GM04504 (cell line): ENCODE measurements around the gene CLMP.
A peak's percentile ranks its signal among the peaks of the same experiment; 100 is the strongest.

ENCODE experiments used
- DNase-seq: peaks from one replicate; pipeline ENCODE4 v3.0.0-alpha.2; 2012; ENCODE audit warnings: low read depth

The CLMP gene

GRCh38 chr11:123188508-123189165 is 6.4 kb downstream of the CLMP start:
- no peak for DNase-seq

- no peak for DNase-seq
These were observed 7.2 kb downstream of the CLMP start for GRCh38 chr11:123187665-123188507.

GRCh38 chr11:123187248-123187647 is 7.8 kb downstream of the CLMP start:
- no peak for DNase-seq

DNA sequence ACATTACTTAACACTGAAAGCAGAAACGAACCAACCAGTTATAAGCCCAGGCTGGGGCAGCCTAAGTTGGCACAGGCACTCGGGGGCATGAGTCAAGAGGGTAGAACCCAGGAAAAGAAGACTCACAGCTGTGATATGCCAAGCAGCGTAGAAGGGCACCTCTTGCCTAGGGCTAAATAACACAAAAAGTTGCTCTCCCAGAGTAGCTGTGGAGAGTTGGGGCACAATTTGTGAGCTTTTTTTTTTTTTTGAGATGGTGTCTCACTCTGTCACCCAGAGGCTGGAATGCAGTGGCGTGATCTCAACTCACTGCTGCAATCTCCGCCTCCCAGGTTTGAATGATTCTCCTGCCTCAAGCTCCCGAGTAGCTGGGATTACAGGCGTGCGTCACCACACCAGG is 8.8 kb downstream of the CLMP start:
- DNase-seq, result no peak

- no peak for DNase-seq
These were observed 9.7 kb downstream of the CLMP start for GRCh38 chr11:123185326-123185725.

DNA sequence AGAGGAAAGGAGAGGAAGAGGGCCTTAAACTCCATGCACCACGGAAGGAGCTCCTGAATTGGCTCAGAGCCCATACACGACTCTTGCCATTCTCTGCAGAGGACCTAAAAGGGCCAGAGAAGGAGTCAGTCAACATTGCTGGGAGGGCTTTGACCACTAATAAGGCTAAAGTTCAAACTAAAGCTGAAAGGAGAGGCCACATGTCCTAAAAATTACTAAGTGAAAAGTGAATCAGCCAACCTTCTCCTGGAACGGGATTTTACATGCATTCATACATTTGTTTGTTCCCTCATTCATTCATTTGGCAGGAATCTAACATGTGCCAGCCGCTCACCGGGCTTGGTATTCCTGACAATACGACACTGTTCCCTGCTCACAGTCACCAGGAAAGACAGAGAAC is 10.5 kb downstream of the CLMP start:
- DNase-seq, result no peak

- DNase-seq, result no peak
These were observed 11.5 kb downstream of the CLMP start for GRCh38 chr11:123183391-123184099.

DNA sequence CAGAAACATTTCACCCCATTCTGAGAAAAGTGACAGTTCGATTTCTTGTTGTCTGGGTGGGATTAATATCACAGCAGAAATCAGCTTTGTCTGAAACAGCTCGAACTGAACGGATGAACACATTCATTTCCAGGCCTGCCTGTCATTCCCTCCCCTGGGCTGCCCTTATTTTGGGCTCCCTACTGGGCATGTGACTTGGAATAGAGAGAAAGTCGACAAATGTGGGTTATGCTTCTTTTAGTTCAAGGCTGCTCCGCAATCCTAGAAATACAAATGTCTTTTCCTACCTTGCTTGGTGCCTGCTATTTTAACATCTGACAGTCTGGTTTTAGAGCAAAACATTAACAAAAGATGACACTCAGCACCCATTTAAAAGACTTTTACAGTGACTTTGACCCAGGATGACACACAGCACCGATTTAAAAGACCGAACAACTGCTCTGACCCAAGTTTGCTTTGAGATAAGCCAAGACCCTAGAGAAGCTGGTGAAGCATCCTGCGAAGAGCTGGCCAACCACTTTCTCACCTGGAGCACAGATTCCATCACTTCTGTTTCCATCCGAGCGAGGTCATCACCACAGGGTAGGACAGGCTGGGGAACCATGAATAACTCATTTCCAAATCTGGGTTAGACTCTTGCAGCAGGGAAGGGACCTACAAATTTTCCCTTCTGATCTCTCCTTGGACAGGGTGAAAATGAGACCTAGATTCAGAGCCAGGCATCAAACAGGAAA is 13.1 kb downstream of the CLMP start:
- no peak for DNase-seq

DNA sequence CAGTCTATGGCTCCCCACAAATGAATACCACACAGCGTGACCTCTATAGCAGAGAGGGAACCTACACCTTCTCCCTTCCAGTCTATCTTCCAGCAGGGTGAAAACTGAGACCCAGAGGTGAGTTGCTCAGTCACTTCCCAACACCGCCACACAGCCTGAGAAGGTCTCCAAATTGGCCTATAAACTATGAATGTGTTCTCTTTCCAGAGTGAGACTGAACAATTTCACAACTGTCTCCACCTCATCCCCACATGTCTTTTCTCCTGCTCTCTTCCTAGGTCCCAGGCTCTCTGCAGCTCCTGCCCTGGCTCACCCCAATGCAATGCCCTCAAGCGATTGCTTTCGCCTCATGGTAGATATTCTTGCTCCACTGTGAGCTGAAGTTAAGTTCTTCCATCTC is 14.0 kb downstream of the CLMP start:
- DNase-seq, result no peak

DNA sequence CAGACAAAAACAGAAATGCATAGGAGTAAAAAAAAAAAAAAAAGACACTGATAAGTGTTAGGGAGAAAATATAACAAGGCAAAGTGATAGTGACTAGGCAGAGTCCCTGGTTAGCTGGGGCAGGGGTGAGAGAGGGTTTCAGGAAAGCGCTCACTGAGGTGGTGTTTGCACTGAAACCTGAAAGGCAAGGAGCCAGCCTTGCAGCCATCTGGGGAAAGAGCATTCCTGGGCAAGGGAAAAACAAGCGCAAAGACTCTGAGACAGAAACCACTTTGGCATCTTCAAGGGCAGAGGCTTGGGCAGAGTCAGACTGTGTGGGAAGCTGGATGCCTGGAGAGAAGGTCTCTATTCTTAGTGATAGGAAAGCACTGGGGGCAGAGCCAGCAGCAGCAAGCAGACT is 14.5 kb downstream of the CLMP start:
- no peak for DNase-seq

GRCh38 chr11:123180166-123180565 is 14.9 kb downstream of the CLMP start:
- no peak for DNase-seq

DNA sequence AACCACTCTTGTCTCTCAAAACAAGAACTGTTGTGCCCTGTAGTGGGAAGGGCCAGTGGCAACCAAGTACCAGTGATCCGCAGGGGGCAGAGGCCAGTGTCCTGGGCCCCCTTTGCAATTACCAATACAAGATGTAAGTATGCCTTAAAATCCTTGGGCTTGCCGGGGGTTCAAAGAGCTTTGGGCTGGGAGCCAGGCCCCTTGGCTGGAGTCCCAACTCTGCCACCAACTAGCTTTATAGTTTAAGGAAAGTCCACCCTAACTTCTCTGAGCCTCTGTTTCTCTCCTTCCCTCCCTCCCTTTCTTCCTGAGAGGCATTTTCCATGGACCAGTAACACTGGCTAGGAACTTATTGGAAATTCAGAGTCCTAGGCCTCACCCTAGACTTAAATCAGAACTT is 15.5 kb downstream of the CLMP start:
- DNase-seq, result no peak

DNA sequence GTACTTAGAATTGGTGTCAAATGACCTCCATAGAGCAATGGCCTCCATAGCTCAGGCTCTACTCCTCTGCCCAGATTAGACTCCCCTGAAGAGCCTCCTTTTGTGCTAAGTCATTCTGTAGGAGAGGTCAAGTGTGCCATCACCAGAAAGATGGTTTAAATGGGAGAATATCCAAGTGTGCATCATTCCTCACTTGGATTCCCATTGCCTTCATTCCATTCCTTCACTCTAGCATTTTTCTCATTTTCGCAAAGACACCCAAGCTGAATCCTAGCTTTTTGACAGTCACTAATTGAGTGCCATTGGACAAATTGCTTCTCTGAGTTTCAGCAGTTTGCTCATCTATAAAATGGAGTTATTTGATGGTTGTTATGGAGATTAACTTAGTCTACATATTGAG is 16.9 kb downstream of the CLMP start:
- DNase-seq, result no peak

GRCh38 chr11:123176785-123177184 is 18.3 kb downstream of the CLMP start:
- no peak for DNase-seq

DNA sequence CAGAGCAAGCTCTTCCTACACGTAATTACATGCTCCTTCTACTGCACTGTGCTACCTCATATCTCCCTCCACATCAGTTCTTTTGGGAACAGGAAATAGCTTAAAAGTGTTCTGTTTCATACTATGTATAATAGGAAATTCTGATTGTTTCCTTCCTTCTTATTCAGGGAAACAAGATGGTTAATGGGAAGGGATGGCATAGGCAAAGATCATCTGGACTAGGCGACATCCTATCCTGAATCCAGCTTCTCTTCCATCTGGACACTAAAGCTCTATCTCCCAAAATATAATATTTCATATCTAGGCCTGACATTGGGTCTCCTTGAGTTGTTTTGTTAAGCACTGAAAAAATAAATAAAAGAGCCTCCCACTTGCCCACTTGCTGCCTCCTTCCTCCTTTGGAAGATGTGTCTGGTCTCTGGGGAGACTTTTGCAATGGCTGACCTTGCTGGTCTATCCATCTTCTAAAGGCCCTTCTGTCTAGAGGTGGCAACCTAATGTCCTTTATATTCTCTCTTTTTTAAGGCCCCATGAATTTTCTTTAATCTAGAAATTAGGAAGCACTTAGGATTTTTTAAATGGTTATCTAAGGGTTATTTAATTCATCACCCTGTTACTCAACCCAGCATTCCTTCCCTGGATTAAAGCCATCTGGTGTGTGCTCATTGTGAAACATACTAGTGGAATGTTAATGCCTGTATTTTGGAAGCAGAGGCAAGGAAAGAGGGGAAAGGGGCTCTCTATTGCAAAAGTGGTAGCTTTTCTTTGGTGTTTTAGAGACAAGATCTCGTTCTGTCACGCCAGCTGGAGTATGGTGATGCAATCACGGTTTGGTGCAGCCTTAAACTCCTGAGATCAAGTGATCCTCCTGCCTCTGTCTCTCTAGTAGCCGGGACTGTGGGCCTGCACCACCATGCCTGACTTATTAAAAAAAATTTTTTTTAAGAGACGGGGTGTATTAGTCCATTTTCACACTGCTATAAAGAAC is 20.6 kb downstream of the CLMP start:
- peak; percentile 98 for DNase-seq

DNA sequence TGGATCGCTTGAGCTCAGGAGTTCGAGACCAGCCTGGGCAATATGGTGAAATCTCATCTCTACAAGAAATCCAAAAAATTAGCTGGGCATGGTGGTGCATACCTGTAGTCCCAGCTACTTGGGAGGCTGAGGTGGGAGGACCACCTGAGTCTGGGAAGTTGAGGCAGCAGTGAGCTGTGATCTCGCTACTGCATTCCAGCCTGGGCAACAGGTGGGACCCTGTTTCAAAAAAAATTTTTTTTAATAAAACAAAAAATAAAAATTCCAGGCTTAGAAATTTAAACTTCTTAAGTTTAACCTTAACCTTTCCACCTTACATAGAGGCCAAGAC is 21.2 kb downstream of the CLMP start:
- no peak for DNase-seq

DNA sequence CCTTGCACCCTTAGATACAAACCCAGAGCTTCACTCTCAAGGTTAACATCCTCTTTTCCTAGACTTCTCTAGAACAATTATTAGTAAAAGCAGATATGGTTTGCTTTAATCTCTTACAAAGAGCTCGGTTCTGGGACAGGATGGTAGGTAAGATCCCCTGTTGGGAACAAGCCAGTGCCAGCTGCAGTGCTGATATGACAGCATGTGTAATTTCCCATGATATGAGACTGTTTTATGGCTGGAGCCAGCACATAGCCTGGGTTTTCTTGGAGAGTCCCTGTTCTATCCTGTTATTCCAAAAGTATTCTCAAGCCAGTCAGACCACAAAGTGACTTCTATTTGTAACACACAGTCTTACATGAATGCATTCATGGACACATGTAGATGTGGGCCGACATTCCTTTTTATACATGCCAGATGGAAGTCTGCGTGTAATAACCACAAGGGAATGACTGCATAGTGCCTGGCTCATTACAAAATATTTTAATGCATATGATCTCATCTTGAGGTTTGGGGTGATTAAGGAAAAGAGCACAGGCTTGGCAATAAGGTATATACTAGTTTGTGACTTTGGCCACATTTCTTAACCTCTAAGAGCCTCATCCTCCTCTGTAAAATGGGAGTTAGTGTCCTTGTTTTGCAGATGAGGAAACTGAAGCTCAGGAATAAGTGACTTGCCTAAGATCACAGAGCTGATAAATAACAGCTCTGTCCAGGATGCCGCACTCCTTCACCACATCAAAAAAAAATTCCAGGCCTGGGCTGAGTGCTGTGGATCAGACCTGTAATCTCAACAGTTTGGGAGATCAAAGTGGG is 21.8 kb downstream of the CLMP start:
- DNase-seq, result peak; percentile 94

GRCh38 chr11:123170929-123171328 is 24.1 kb downstream of the CLMP start:
- no peak for DNase-seq

- no peak for DNase-seq
These were observed 25.2 kb downstream of the CLMP start for GRCh38 chr11:123169821-123170220.

- no peak for DNase-seq
These were observed 26.0 kb downstream of the CLMP start for GRCh38 chr11:123168955-123169484.
